Measurements from ENCODE around the gene VSTM2B. TPM values are rescaled to one million over a fixed set of nuclear protein-coding genes. Genes with fewer than 3 reads are reported as not detected.

The VSTM2B gene
- total and polyA plus RNA-seq, 2 donors from 2014 or later, result not detected

DNA sequence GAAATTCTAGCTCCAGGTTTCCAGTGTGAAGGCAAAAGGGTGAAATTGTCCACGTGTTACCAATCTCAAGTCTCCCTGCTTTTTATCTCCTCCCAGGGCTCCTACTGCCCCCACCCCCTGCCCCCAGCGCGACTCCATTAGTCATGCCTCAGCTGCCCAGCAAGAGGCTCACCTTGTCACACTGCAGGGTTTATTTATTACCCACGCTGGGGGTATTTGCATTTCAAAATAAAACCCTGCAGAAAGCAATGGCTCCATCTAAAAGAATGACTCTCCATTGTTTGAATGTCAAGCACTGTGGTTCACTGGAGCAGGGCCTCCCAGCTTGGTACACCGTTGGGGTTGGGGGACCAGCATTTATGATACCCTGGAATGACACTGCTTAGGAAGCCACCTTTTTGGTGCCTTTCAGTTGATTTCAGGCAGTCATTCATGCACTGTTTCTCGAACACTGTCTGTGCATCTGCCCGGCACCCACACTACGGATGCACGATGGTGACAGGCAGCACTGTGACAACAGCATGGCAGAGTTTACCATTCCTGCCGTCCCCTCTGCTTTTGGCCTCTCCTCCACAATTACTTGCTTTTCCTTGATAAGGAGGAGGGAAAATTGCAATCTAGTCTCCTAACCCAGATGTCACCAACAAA lies 70.4 kb downstream of the VSTM2B start:
- Histone ChIP-seq H3K27me3 (ENCODE audit: control insufficient read depth, insufficient read depth, low read length) (peaks cover 2% of the 10 kb centered on the region), H3K4me1 (ENCODE audit: control insufficient read depth in 2 of 3, insufficient read depth in 2 of 3, low read depth in 1 of 3, low read length in 3 of 3) (no peaks in the 10 kb centered on the region), H3K9ac (ENCODE audit: low read length in 3 of 3) (no peak overlapping the region), H3K4me3 (ENCODE audit: low read length in 3 of 3) (no peak overlapping the region), H3K36me3 (ENCODE audit: control insufficient read depth in 2 of 3, insufficient read depth in 3 of 3, low read length in 3 of 3) (no peaks in the 10 kb centered on the region), H3K9me3 (ENCODE audit: control insufficient read depth in 2 of 3, insufficient read depth in 1 of 3, low read length in 3 of 3) (no peaks in the 10 kb centered on the region), H3K27ac (ENCODE audit: low read depth in 2 of 2, low read length in 2 of 2) (no peak overlapping the region)
- DNase-seq (peak in 4 of 5 donors; percentile 72 to 76 (median 74)), FAIRE-seq (no peak)
- TF ChIP-seq, protein P1, sequence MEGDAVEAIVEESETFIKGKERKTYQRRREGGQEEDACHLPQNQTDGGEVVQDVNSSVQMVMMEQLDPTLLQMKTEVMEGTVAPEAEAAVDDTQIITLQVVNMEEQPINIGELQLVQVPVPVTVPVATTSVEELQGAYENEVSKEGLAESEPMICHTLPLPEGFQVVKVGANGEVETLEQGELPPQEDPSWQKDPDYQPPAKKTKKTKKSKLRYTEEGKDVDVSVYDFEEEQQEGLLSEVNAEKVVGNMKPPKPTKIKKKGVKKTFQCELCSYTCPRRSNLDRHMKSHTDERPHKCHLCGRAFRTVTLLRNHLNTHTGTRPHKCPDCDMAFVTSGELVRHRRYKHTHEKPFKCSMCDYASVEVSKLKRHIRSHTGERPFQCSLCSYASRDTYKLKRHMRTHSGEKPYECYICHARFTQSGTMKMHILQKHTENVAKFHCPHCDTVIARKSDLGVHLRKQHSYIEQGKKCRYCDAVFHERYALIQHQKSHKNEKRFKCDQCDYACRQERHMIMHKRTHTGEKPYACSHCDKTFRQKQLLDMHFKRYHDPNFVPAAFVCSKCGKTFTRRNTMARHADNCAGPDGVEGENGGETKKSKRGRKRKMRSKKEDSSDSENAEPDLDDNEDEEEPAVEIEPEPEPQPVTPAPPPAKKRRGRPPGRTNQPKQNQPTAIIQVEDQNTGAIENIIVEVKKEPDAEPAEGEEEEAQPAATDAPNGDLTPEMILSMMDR (IDR thresholded peaks at IDR 0.05; ENCODE audit: borderline replicate concordance, extremely low read depth, insufficient read depth), result no peak
- intact Hi-C loops (cut with DNase I), result no loop called here

DNA sequence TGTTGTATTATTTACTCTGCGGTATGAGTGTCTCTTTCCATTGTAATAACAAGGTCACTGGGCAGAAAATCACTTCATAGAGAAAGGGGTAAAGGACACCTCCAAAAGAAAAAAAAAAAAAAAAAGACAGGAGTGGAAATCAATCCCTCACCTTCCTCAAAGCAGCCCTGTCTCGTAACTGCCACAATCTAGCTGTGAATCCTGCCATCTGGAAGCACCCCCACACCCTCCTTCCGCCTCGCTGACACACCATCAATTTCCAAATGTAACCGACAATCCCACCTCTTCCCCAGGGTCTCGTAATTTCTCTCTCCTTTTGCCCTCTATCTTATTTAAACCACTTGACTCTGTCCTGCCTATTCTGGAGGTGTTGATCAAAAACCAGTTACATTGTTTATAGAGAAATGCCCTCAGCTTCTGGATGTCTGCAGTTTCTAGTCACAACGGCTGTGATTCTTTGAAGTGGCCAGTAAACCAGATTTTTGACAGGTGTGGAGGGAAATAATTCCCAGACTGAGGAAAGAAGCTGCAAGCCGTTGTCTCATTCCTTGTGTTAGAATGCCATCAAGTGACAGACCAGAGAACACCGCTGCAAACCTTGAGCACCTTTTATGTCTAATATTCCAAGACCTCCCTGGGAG lies 71.2 kb downstream of the VSTM2B start:
- H3K9ac ChIP-seq (ENCODE audit: low read length in 3 of 3), result no peak overlapping the region
- intact Hi-C loops (cut with DNase I), result no loop called here
- no peaks in the 10 kb centered on the region for H3K9me3 ChIP-seq (ENCODE audit: control insufficient read depth in 2 of 3, insufficient read depth in 1 of 3, low read length in 3 of 3)
- no peak overlapping the region for H3K4me3 ChIP-seq (ENCODE audit: low read length in 3 of 3)
- peak in 4 of 5 donors; percentile 45 to 82 (median 70) for DNase-seq
- H3K4me1 ChIP-seq (ENCODE audit: control insufficient read depth in 2 of 3, insufficient read depth in 2 of 3, low read depth in 1 of 3, low read length in 3 of 3), result no peaks in the 10 kb centered on the region
- FAIRE-seq, result no peak
- peaks cover 2% of the 10 kb centered on the region for H3K27me3 ChIP-seq (ENCODE audit: control insufficient read depth, insufficient read depth, low read length)
- TF ChIP-seq, protein P1 (IDR thresholded peaks at IDR 0.05; ENCODE audit: borderline replicate concordance, extremely low read depth, insufficient read depth), result peak; percentile 13
- H3K36me3 ChIP-seq (ENCODE audit: control insufficient read depth in 2 of 3, insufficient read depth in 3 of 3, low read length in 3 of 3), result no peaks in the 10 kb centered on the region
- H3K27ac ChIP-seq (ENCODE audit: low read depth in 2 of 2, low read length in 2 of 2), result no peak overlapping the region

DNA sequence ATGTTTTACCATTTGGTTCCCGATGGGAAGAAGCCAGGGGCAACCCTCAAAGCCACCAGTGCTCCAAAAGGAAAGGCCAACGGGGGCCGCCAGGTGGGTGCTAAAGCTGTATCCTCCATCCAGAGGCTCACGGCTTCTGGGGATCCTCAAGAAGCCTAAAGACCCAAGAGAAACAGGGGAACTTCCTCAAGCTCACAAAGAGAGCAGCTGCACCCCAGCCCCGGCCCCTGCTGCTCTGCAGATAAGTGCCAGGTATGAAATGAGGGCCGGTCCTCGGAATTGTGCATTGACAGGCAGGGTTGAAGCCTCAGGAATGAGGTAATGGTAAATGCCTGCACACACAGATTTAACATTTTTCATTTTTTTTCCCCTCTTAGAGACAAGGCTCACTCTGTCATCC lies 72.2 kb downstream of the VSTM2B start:
- Histone ChIP-seq H3K36me3 (ENCODE audit: control insufficient read depth in 2 of 3, insufficient read depth in 3 of 3, low read length in 3 of 3) (no peaks in the 10 kb centered on the region), H3K27ac (ENCODE audit: low read depth in 2 of 2, low read length in 2 of 2) (no peak overlapping the region), H3K4me3 (ENCODE audit: low read length in 3 of 3) (no peak overlapping the region), H3K9ac (ENCODE audit: low read length in 3 of 3) (no peak overlapping the region), H3K27me3 (ENCODE audit: control insufficient read depth, insufficient read depth, low read length) (peaks cover 2% of the 10 kb centered on the region), H3K9me3 (ENCODE audit: control insufficient read depth in 2 of 3, insufficient read depth in 1 of 3, low read length in 3 of 3) (no peaks in the 10 kb centered on the region), H3K4me1 (ENCODE audit: control insufficient read depth in 2 of 3, insufficient read depth in 2 of 3, low read depth in 1 of 3, low read length in 3 of 3) (no peaks in the 10 kb centered on the region)
- intact Hi-C loops (cut with DNase I), result no loop called here
- TF ChIP-seq, protein P1 (IDR thresholded peaks at IDR 0.05; ENCODE audit: borderline replicate concordance, extremely low read depth, insufficient read depth), result no peak
- no peak for FAIRE-seq
- DNase-seq, result no peak
